Karpas-422 (cell line): ENCODE data around the gene TYW1B. TPM values are rescaled to one million over a fixed set of nuclear protein-coding genes. Genes with fewer than 3 reads are reported as not detected.
"Not testable (repeated sequence)": the region's sequence is repeated elsewhere in the genome, so short reads cannot be mapped to it uniquely, and the experiment has no call there.

Source experiments
- DNase-seq: peaks from one replicate; pipeline ENCODE4 v3.0.0-alpha.2; 2015
- H2AFZ ChIP-seq: fragments of 200-600 bp; sonication (generic); 2 replicates; pipeline ENCODE4 v1.6.1; 2014; ENCODE audit warnings: antibody characterized with exemption, low read length, mixed read lengths
- H3K27ac ChIP-seq: fragments of 200-600 bp; sonication (generic); 2 replicates; pipeline ENCODE4 v1.5.1; 2014; ENCODE audit warnings: mild to moderate bottlenecking, low read length, moderate library complexity
- H3K27me3 ChIP-seq: fragments of 200-600 bp; sonication (generic); 2 replicates; pipeline ENCODE4 v1.6.1; 2014; ENCODE audit warnings: low read length, mixed read lengths
- H3K36me3 ChIP-seq: fragments of 200-600 bp; sonication (generic); 2 replicates; pipeline ENCODE4 v1.6.1; 2014; ENCODE audit warnings: low read length, mixed read lengths; ENCODE audit not compliant: insufficient read depth
- H3K4me1 ChIP-seq: fragments of 200-600 bp; sonication (generic); 2 replicates; pipeline ENCODE4 v1.6.1; 2014; ENCODE audit warnings: mild to moderate bottlenecking, low read length, mixed read lengths
- H3K4me2 ChIP-seq: fragments of 200-600 bp; sonication (generic); 2 replicates; pipeline ENCODE4 v1.6.1; 2014; ENCODE audit warnings: low read length, low read depth, mild to moderate bottlenecking; ENCODE audit not compliant: poor library complexity, severe bottlenecking
- H3K4me3 ChIP-seq: fragments of 200-600 bp; sonication (generic); 2 replicates; pipeline ENCODE4 v1.5.1; 2014; ENCODE audit warnings: mild to moderate bottlenecking, antibody characterized with exemption, low read length, mixed read lengths
- H3K79me2 ChIP-seq: fragments of 200-600 bp; sonication (generic); 2 replicates; pipeline ENCODE4 v1.6.1; 2014; ENCODE audit warnings: mild to moderate bottlenecking, low read length, mixed read lengths
- H3K9ac ChIP-seq: fragments of 200-600 bp; sonication (generic); 2 replicates; pipeline ENCODE4 v1.6.0; 2014; ENCODE audit warnings: low read length
- H3K9me2 ChIP-seq: fragments of 200-600 bp; sonication (generic), shearing (Covaris generic); replicated peaks from 2 replicates; pipeline ENCODE4 v1.6.0; 2014; ENCODE audit warnings: mild to moderate bottlenecking, low read length, moderate library complexity; ENCODE audit not compliant: insufficient read depth
- H3K9me3 ChIP-seq: fragments of 300-700, 200-600 bp; sonication (generic); 2 replicates; pipeline ENCODE4 v1.6.1; 2014; ENCODE audit warnings: low read length, mixed read lengths
- H4K20me1 ChIP-seq: fragments of 200-600 bp; sonication (generic); 2 replicates; pipeline ENCODE4 v1.6.1; 2014; ENCODE audit warnings: mild to moderate bottlenecking, antibody characterized with exemption, low read length, low read depth; ENCODE audit not compliant: insufficient read depth
- total RNA-seq: library from RNA; depleted of rRNA; stranded (reverse); fragments of >200 nt; shearing (Covaris generic); gene quantifications from 2 replicates; pipeline ENCODE4 v1.2.3, GENCODE V29; 2014; ENCODE audit warnings: low replicate concordance

The TYW1B gene
- total RNA-seq, 1 experiment from 2014 or later = 4.0 TPM

- H3K27ac ChIP-seq, H3K36me3 ChIP-seq, H4K20me1 ChIP-seq, H2AFZ ChIP-seq, H3K27me3 ChIP-seq, H3K4me1 ChIP-seq, H3K9ac ChIP-seq, H3K9me3 ChIP-seq, H3K4me2 ChIP-seq, H3K79me2 ChIP-seq, H3K9me2 ChIP-seq, DNase-seq, H3K4me3 ChIP-seq: not testable (repeated sequence)
Observed at GRCh38 chr7:72648574-72648973, 179.4 kb downstream of the TYW1B start.

- not testable (repeated sequence) for H3K79me2 ChIP-seq, H3K27me3 ChIP-seq, DNase-seq, H3K4me3 ChIP-seq, H3K9ac ChIP-seq, H3K4me2 ChIP-seq, H2AFZ ChIP-seq, H4K20me1 ChIP-seq, H3K9me3 ChIP-seq, H3K4me1 ChIP-seq, H3K27ac ChIP-seq, H3K9me2 ChIP-seq, H3K36me3 ChIP-seq
Observed at GRCh38 chr7:72643708-72644107, 184.3 kb downstream of the TYW1B start.

DNA sequence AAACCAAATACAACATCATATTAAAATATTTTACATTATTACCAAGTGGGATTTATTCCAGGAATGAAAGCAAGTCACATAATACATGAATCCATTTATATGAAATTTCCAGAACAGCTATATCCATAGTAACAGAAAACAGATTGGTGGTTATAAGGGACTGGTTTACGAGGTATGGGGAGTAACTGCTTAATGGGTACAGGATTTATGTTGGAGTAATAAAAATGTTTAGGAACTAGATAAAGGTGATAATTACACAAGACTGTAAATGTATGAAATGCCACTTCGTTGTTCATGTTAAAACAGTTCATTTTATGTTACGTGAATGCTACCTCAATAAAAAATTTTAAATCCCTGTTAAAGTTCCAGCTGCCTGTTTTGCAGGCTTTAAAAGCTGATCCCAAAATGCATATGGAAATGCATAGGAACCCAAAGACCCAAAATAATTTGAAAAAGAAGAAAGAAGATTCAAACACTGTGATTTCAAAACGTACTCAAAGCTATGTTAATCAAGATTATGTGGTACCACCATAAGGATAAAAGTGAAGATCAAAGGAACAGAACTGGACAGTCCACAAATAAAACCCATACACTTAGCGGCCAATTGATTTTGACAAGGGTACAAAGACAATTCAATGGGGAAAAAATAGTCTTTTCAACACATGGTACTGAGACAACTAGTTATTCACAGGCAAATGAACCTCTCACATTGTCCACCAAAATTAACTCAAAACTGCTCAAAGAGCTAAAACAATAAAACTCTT, 186.3 kb downstream of the TYW1B start:
- not testable (repeated sequence) for H3K9ac ChIP-seq, DNase-seq, H3K4me1 ChIP-seq, H3K4me3 ChIP-seq, H3K36me3 ChIP-seq, H3K27ac ChIP-seq, H3K9me3 ChIP-seq, H3K4me2 ChIP-seq, H2AFZ ChIP-seq, H3K9me2 ChIP-seq, H3K79me2 ChIP-seq, H3K27me3 ChIP-seq, H4K20me1 ChIP-seq

DNA sequence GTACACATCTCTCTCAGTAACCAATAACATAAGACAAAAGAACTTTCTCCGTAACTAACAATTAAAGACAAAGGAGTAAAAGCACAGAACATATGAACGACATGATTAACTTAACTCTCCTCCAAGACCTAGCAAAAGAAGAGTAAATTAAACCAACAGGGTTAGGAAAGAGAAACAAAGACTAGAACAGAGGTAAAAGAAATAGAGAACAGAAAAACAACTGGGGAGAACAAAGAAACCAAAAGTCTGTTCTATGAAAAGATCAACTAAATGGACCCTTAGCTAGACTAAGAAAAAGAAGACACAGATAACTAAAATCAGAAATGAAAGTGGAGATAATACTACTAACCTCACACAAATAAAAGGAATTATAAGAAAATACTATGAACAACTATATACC, 187.3 kb downstream of the TYW1B start:
- not testable (repeated sequence) for H3K4me2 ChIP-seq, H3K27me3 ChIP-seq, H4K20me1 ChIP-seq, H3K9me3 ChIP-seq, H3K9me2 ChIP-seq, DNase-seq, H3K36me3 ChIP-seq, H3K4me1 ChIP-seq, H3K79me2 ChIP-seq, H2AFZ ChIP-seq, H3K9ac ChIP-seq, H3K27ac ChIP-seq, H3K4me3 ChIP-seq

DNA sequence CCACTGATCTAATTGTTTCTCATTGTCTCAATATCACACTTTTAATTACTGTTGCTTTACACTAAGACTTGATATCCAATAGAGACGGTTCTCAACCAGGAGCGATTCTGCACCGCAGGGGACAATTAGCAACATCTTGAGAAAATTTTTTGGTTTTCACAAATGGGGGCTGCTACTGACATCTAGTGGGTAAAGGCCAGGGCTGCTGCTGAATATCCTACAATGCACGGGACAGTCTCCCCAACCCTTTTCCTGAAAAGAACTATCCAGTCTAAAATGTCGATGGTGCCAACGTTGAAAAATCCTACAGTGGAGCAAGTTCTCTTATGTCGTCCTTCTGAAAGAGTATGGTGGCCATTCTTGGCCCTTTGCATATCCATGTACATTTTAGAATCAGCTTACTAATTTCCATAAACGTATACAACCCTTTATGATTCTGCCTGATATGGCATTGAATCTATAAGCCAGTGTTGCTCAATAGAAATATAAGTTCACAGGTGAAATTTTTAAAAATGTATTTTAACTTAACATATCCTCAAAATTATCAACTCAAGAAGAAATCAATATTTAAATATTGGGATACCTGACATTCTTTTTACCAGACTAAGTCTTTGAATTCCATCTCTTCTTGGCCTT, 192.6 kb downstream of the TYW1B start:
- not testable (repeated sequence) for H3K4me3 ChIP-seq

DNA sequence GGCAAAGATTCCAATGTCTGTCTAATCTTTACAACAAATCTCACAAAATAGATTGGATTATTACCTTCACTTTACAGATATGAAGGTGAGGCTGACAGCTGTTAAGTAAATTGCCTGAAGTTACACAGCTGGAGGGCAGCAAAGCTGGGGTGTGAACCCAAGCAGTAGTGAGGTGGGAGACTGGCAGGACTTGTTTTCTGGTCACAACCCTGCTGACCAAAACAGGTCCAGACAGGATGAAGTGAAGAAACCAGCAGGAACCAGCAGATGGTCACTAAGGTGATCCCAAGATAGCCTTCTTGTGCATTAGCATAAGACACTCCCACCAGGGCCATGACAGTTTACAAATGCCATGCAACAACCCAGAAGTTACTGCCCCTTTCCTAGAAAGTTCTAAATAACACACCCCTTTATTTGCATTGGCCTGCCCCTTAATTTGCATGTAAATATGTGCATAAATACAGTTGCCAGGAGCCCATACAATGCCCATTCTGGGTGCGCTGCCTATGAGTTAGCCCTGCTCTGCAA, 195.2 kb downstream of the TYW1B start:
- not testable (repeated sequence) for H3K27ac ChIP-seq, H3K4me2 ChIP-seq, H3K4me3 ChIP-seq, H3K9me3 ChIP-seq, H2AFZ ChIP-seq, H3K36me3 ChIP-seq, DNase-seq, H3K79me2 ChIP-seq, H3K9ac ChIP-seq, H4K20me1 ChIP-seq, H3K4me1 ChIP-seq, H3K9me2 ChIP-seq, H3K27me3 ChIP-seq

More for the DNA sequence above, 192.6 kb downstream of the TYW1B start:
- not testable (repeated sequence) for H3K36me3 ChIP-seq, H3K27me3 ChIP-seq, H3K4me1 ChIP-seq, H3K9ac ChIP-seq, H3K9me2 ChIP-seq, DNase-seq, H4K20me1 ChIP-seq, H2AFZ ChIP-seq, H3K4me2 ChIP-seq, H3K9me3 ChIP-seq, H3K27ac ChIP-seq, H3K79me2 ChIP-seq

GRCh38 chr7:72628375-72628774, 199.6 kb downstream of the TYW1B start:
- not testable (repeated sequence) for H2AFZ ChIP-seq, H3K4me3 ChIP-seq, H4K20me1 ChIP-seq, H3K27me3 ChIP-seq, H3K79me2 ChIP-seq, H3K9ac ChIP-seq, H3K9me2 ChIP-seq, H3K36me3 ChIP-seq, H3K4me1 ChIP-seq, H3K27ac ChIP-seq, H3K9me3 ChIP-seq, H3K4me2 ChIP-seq, DNase-seq

DNA sequence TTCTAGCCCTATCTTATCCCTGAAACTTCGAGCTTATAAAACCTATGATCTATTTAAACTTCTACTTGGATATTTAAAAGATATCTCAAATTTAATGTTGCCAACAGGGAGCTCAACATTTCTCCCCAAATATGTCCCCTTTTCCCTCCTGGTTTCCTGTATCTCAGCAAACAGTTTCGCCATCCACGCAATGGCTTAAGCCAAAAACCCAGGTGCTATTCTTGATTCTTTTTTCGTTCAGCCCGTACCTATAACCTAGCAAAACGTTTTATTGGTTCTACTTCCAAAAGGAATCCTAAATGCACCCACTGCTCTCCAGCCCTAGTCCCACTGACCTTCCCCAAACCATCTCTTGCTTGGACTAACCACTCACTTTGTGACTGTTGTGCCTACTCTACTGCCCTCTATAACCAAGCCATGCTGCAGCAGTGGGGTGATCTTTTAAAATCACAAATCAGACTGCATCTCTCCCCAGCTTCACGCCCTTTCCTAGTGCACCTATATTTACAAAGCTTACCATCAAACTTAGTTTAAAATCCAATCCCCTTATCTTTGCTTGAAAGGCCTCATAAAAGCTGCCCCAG, 201.5 kb downstream of the TYW1B start:
- not testable (repeated sequence) for H3K9me2 ChIP-seq, H3K36me3 ChIP-seq, H3K79me2 ChIP-seq, H3K4me2 ChIP-seq, H4K20me1 ChIP-seq, H3K9me3 ChIP-seq, H3K4me3 ChIP-seq, H3K4me1 ChIP-seq, H3K27ac ChIP-seq, H2AFZ ChIP-seq, H3K27me3 ChIP-seq, H3K9ac ChIP-seq, DNase-seq
